Epithelial cell of proximal tubule (primary cell): ENCODE measurements around the gene RETREG1. TPM values are rescaled to one million over a fixed set of nuclear protein-coding genes. Genes with fewer than 3 reads are reported as not detected.
"Not testable (repeated sequence)": the region's sequence is repeated elsewhere in the genome, so short reads cannot be mapped to it uniquely, and the experiment has no call there.

Source experiments
- DNase-seq: peaks from one replicate; pipeline ENCODE4 v3.0.0-alpha.2; 2011; ENCODE audit warnings: low read depth
- H3K4me3 ChIP-seq: 2 replicates; pipeline ENCODE4 v1.5.1; 2011; ENCODE audit warnings: low read depth, mild to moderate bottlenecking, low read length
- CTCF ChIP-seq: conservative IDR thresholded peaks from 2 replicates; pipeline ENCODE4 v1.5.1; 2012; ENCODE audit warnings: low read depth, mild to moderate bottlenecking, low read length
- total RNA-seq: library from RNA; depleted of rRNA; stranded (reverse); fragments of >200 nt; gene quantifications from 2 replicates; pipeline ENCODE4 v1.2.3, GENCODE V29; 2015

RETREG1 gene
- total RNA-seq, 1 donor from 2014 or later, result 17.5 TPM

- peak overlapping the region; percentile 73 for H3K4me3 ChIP-seq
- DNase-seq, result no peak
Observed at GRCh38 chr5:16615741-16616535, 859 bp downstream of the RETREG1 start.

GRCh38 chr5:16612007-16612406 lies 4.8 kb downstream of the RETREG1 start:
- TF ChIP-seq CTCF, result no peak
- H3K4me3 ChIP-seq, result no peak overlapping the region
- no peak for DNase-seq

More at GRCh38 chr5:16615741-16616535, 859 bp downstream of the RETREG1 start:
- no peak for TF ChIP-seq CTCF

GRCh38 chr5:16610896-16611295 lies 5.9 kb downstream of the RETREG1 start:
- not testable (repeated sequence) for DNase-seq, H3K4me3 ChIP-seq

- DNase-seq, result no peak
- H3K4me3 ChIP-seq, result no peak overlapping the region
- no peak for TF ChIP-seq CTCF
Observed at GRCh38 chr5:16609412-16609811, 7.4 kb downstream of the RETREG1 start.

- no peak overlapping the region for H3K4me3 ChIP-seq
- no peak for DNase-seq
- TF ChIP-seq CTCF, result no peak
Observed at GRCh38 chr5:16606628-16607027, 10.2 kb downstream of the RETREG1 start.

- TF ChIP-seq CTCF, result no peak
- DNase-seq, result no peak
- H3K4me3 ChIP-seq, result no peak overlapping the region
Observed at GRCh38 chr5:16603701-16604100, 13.1 kb downstream of the RETREG1 start.

GRCh38 chr5:16603295-16603694 lies 13.5 kb downstream of the RETREG1 start:
- no peak for TF ChIP-seq CTCF
- no peak overlapping the region for H3K4me3 ChIP-seq
- no peak for DNase-seq
